NCI-H748 (cell line): ENCODE measurements around the gene GPR42.
A peak's percentile ranks its signal among the peaks of the same experiment; 100 is the strongest.

Source experiments
- DNase-seq: peaks from one replicate; lab custom pipeline; 2025; ENCODE audit not compliant: unreplicated experiment; lab: John Stamatoyannopoulos, UW

Gene GPR42

GRCh38 chr19:35370722-35371121, at the start of gene GPR42:
Gene GPR42 (plus strand): TSS chr19:35371068. CDS start chr19:35371360, 292 bp downstream.
- DNase-seq, result no peak

- DNase-seq, result no peak
These were observed 49.6 kb upstream of the GPR42 start for GRCh38 chr19:35321291-35321690.

GRCh38 chr19:35322014-35322413, 48.9 kb upstream of the GPR42 start:
- no peak for DNase-seq

- peak; percentile 24 for DNase-seq
These were observed 43.2 kb upstream of the GPR42 start for GRCh38 chr19:35327642-35328041.

- no peak for DNase-seq
These were observed 42.0 kb upstream of the GPR42 start, which contains the start of gene CD22 for GRCh38 chr19:35328851-35329285. Gene CD22 (plus strand): TSS chr19:35329187. CDS start chr19:35332041, 2,854 bp downstream.

- no peak for DNase-seq
These were observed 41.5 kb upstream of the GPR42 start for GRCh38 chr19:35329323-35329722.

- no peak for DNase-seq
These were observed 40.4 kb upstream of the GPR42 start for GRCh38 chr19:35330475-35330874.

- no peak for DNase-seq
These were observed 39.2 kb upstream of the GPR42 start for GRCh38 chr19:35331551-35332214.

GRCh38 chr19:35332817-35333216, 38.1 kb upstream of the GPR42 start:
- DNase-seq, result no peak

- DNase-seq, result no peak
These were observed 36.6 kb upstream of the GPR42 start for GRCh38 chr19:35334144-35334753.

GRCh38 chr19:35336166-35336955, 34.5 kb upstream of the GPR42 start:
- DNase-seq, result no peak

GRCh38 chr19:35337097-35337983, 33.5 kb upstream of the GPR42 start:
- DNase-seq, result no peak

GRCh38 chr19:35337984-35338296, 32.9 kb upstream of the GPR42 start:
- DNase-seq, result no peak

GRCh38 chr19:35340431-35340830, 30.4 kb upstream of the GPR42 start:
- DNase-seq, result no peak

- DNase-seq, result no peak
These were observed 29.9 kb upstream of the GPR42 start for GRCh38 chr19:35341006-35341405.

GRCh38 chr19:35341565-35342225, 29.2 kb upstream of the GPR42 start:
- DNase-seq, result no peak

GRCh38 chr19:35342430-35342829, 28.4 kb upstream of the GPR42 start:
- DNase-seq, result no peak

- DNase-seq, result no peak
These were observed 26.3 kb upstream of the GPR42 start for GRCh38 chr19:35344511-35345031.

GRCh38 chr19:35345671-35346111, 25.2 kb upstream of the GPR42 start:
- no peak for DNase-seq
